ENCODE results near the gene PANK4. TPM values are rescaled to one million over a fixed set of nuclear protein-coding genes. Genes with fewer than 3 reads are reported as not detected.

Gene PANK4
- total and polyA plus RNA-seq, 2 donors (not counting 3 experiments of a cell fraction or from before 2014, with no cell fraction given): 22.1 to 34.0 TPM

DNA sequence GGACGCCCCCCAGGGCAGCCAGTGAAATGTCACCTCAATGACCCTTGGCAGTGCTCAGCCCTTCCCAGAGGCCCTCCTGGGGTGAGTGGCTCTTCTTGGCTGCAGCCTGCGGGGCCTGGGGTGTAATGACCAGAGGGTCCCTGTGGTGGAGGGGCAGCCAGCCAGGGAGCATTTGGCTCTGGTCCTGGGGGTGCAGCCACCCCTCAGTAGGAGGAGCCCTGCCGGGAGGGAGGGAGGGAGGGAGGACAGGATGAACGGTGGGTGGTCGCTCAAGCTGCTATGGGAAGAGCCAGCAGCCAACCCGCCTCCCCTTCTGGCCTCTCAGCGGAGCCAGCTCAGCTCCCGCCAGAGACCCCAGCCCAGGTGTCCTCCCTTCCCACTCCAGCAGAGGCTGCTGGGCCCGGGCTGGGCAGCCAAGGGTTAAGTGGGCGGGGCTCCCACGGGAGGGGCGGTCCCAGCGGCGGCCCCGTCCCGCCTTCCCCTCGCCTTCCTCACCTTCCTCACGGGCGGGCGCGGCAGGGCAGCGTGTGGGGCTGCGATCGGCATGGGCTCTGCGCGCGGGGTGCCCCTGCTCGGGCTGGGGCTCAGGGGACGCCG is 59.3 kb downstream of the PANK4 start:
- H3K4me2 ChIP-seq (ENCODE audit: insufficient read depth, low read length): no peak overlapping the region
- no peaks in the 10 kb centered on the region for H4K20me1 ChIP-seq (replicated peaks; ENCODE audit: control insufficient read depth, extremely low read depth, insufficient read depth, low read length)
- FAIRE-seq (no peak), DNase-seq (ENCODE audit: low read depth, low spot score) (no peak)
- TF ChIP-seq JUN (IDR thresholded peaks at IDR 0.05; ENCODE audit: borderline replicate concordance, insufficient read depth, insufficient read length, low read depth): no peak
- no peak for TF ChIP-seq FOS (IDR thresholded peaks at IDR 0.05; ENCODE audit: borderline replicate concordance, insufficient read depth, low read length)
- TF ChIP-seq POLR2AphosphoS5 (IDR thresholded peaks at IDR 0.05; ENCODE audit: insufficient read depth, low read depth, low read length): no peak
- TF ChIP-seq MYC (IDR thresholded peaks at IDR 0.05; ENCODE audit: low read depth, low read length): no peak
- no peak for TF ChIP-seq EZH2 (IDR thresholded peaks at IDR 0.05; ENCODE audit: borderline replicate concordance, low read depth, low read length, severe bottlenecking)
- TF ChIP-seq, protein P1, sequence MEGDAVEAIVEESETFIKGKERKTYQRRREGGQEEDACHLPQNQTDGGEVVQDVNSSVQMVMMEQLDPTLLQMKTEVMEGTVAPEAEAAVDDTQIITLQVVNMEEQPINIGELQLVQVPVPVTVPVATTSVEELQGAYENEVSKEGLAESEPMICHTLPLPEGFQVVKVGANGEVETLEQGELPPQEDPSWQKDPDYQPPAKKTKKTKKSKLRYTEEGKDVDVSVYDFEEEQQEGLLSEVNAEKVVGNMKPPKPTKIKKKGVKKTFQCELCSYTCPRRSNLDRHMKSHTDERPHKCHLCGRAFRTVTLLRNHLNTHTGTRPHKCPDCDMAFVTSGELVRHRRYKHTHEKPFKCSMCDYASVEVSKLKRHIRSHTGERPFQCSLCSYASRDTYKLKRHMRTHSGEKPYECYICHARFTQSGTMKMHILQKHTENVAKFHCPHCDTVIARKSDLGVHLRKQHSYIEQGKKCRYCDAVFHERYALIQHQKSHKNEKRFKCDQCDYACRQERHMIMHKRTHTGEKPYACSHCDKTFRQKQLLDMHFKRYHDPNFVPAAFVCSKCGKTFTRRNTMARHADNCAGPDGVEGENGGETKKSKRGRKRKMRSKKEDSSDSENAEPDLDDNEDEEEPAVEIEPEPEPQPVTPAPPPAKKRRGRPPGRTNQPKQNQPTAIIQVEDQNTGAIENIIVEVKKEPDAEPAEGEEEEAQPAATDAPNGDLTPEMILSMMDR (IDR thresholded peaks at IDR 0.05; ENCODE audit: extremely low read depth in 1 of 2, insufficient read depth in 1 of 2, low read depth in 1 of 2, low read length in 2 of 2): no peak
- no peak for TF ChIP-seq GATA2 (IDR thresholded peaks at IDR 0.05; ENCODE audit: insufficient read depth, insufficient read length, low read depth, low read length)
- TF ChIP-seq POLR2A (IDR thresholded peaks at IDR 0.05; ENCODE audit: low read depth, low read length): no peak
- TF ChIP-seq, protein P2, sequence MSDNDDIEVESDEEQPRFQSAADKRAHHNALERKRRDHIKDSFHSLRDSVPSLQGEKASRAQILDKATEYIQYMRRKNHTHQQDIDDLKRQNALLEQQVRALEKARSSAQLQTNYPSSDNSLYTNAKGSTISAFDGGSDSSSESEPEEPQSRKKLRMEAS (IDR thresholded peaks at IDR 0.05; ENCODE audit: insufficient read depth, insufficient read length): no peak
- no peak overlapping the region for H3K4me3 ChIP-seq (replicated peaks in 1 of 3; ENCODE audit: insufficient read depth in 1 of 3, low read depth in 1 of 3, low read length in 3 of 3)
- no peaks in the 10 kb centered on the region for H3K4me1 ChIP-seq (ENCODE audit: control insufficient read depth, extremely low read depth, insufficient read depth, low read length)
- H2AFZ ChIP-seq (ENCODE audit: low read depth, low read length): no peak overlapping the region
- POLR2A ChIA-PET: no interaction called here
- H3K27me3 ChIP-seq (ENCODE audit: control insufficient read depth in 2 of 2, insufficient read depth in 2 of 2, low read length in 2 of 2): no peaks in the 10 kb centered on the region
- H3K27ac ChIP-seq (ENCODE audit: insufficient read depth, low read depth, low read length): no peak overlapping the region
- no peaks in the 10 kb centered on the region for H3K36me3 ChIP-seq (ENCODE audit: control insufficient read depth in 2 of 2, extremely low read depth in 1 of 2, insufficient read depth in 2 of 2, low read length in 2 of 2)
- H3K9me3 ChIP-seq (replicated peaks; ENCODE audit: control insufficient read depth, insufficient read depth, low read length): no peaks in the 10 kb centered on the region
- H3K9me1 ChIP-seq (replicated peaks; ENCODE audit: control insufficient read depth, extremely low read depth, insufficient read depth, low read length): no peaks in the 10 kb centered on the region
- no peaks in the 10 kb centered on the region for H3K79me2 ChIP-seq (ENCODE audit: control insufficient read depth, insufficient read depth, low read length)
- no peak overlapping the region for H3K9ac ChIP-seq (replicated peaks; ENCODE audit: extremely low read depth, insufficient read depth, low read length)
- CTCF ChIA-PET: interaction anchor here (1.0 kb wide), 1 partner anchor 11 kb away, joined by 3 read pairs; no protein-coding TSS in a partner anchor
- BruUV-seq (replicated peaks): no TSS peak
- intact Hi-C loops (cut with micrococcal nuclease): no loop called here
- dilution Hi-C loops (cut with MboI; ENCODE audit: extremely low pct_ligation_motif_present, low sequenced_read_pairs): no loop called here

All from endothelial cell of umbilical vein (primary cell).